Upper lobe of left lung (tissue), 4 donors: ENCODE results near the gene TREH.

Source experiments
- CTCF ChIP-seq, 6 experiments: fragments of 450-650 bp in 4 of 6; fragments of 200-600 bp in 2 of 6; sonication (generic) in 2 of 6; IDR thresholded peaks; one replicate each; pipeline ENCODE4 v1.5.1; 2016 to 2019; ENCODE audit warnings: antibody characterized with exemption in 6 of 6
- POLR2A ChIP-seq, 4 donors: fragments of 450-650 bp; IDR thresholded peaks; one replicate each; pipeline ENCODE4 v1.5.1; 2016 to 2017; ENCODE audit warnings: antibody characterized with exemption in 4 of 4, mild to moderate bottlenecking in 2 of 4
- POLR2AphosphoS5 ChIP-seq, 2 donors: sonication (generic); formaldehyde crosslinking; IDR thresholded peaks; one replicate each; pipeline ENCODE4 v1.5.1; 2017; ENCODE audit warnings: antibody characterized with exemption in 2 of 2

GRCh38 chr11:118651820-118652219 lies 27.6 kb downstream of the TREH start:
- TF ChIP-seq POLR2A (IDR thresholded peaks at IDR 0.05): no peak
- TF ChIP-seq POLR2AphosphoS5 (IDR thresholded peaks at IDR 0.05): no peak
- TF ChIP-seq CTCF (IDR thresholded peaks at IDR 0.05): no peak
